ENCODE measurements around the gene C14orf132. TPM values are rescaled to one million over a fixed set of nuclear protein-coding genes. Genes with fewer than 3 reads are reported as not detected.

C14orf132 gene
- total and polyA plus RNA-seq, 10 of the 15 experiments (the other 5 are each of a cell fraction or from before 2014, with no cell fraction given): under 0.01 to 1.2 (median 0.03) TPM; not detected in 2

GRCh38 chr14:96120392-96120791, 81.2 kb downstream of the C14orf132 start:
- DNase-seq (ENCODE audit: low read depth, low spot score): no peak
- in situ Hi-C loops (cut with MboI): no loop called here
- no peaks in the 10 kb centered on the region for H3K27me3 ChIP-seq (replicated peaks in 1 of 2; ENCODE audit: control insufficient read depth in 2 of 2, insufficient read depth in 2 of 2, low read length in 1 of 2)
- no peaks in the 10 kb centered on the region for H3K36me3 ChIP-seq (ENCODE audit: control insufficient read depth in 2 of 2, insufficient read depth in 2 of 2, low read length in 1 of 2)
- H4K20me1 ChIP-seq (ENCODE audit: control insufficient read depth, insufficient read depth): no peaks in the 10 kb centered on the region
- no TSS peak for BruUV-seq (replicated peaks)
- no peak for FAIRE-seq
- ATAC-seq: no peak
- no peak overlapping the region for H2AFZ ChIP-seq (ENCODE audit: control insufficient read depth, low read depth, low read length)
- no peak overlapping the region for H3K9ac ChIP-seq (ENCODE audit: control insufficient read depth, insufficient read depth, low read length)
- no peak overlapping the region for H3K4me2 ChIP-seq (ENCODE audit: control insufficient read depth, insufficient read depth)
- no peaks in the 10 kb centered on the region for H3K4me1 ChIP-seq (ENCODE audit: control insufficient read depth, insufficient read depth, low read length)
- intact Hi-C loops (cut with micrococcal nuclease; ENCODE audit: unreplicated experiment): no loop called here
- H3K79me2 ChIP-seq (ENCODE audit: control insufficient read depth, insufficient read depth, low read length): no peaks in the 10 kb centered on the region
- RAD21 ChIA-PET (ENCODE audit: unreplicated experiment): no interaction called here
- 72% methylated on average over 3 of the region's 3 CpGs for WGBS (ENCODE audit: insufficient coverage, insufficient replicate concordance, low lambda C conversion rate, missing lambda C conversion rate)
- H3K27ac ChIP-seq (ENCODE audit: control insufficient read depth, insufficient read depth): no peak overlapping the region
- POLR2A ChIA-PET: no interaction called here
- CTCF ChIA-PET: interaction anchor here (0.9 to 1.3 kb wide), 2 partner anchors 9 to 31 kb away, joined by 3 read pairs; no protein-coding TSS in a partner anchor
- no peaks in the 10 kb centered on the region; the same call in 2 of the 3 replicates for H3K9me3 ChIP-seq (replicated peaks; ENCODE audit: control insufficient read depth, insufficient read depth, low read length)
- no peak for TF ChIP-seq NFYA (IDR thresholded peaks at IDR 0.05; ENCODE audit: borderline replicate concordance, low read depth, low read length)
- no peak overlapping the region for H3K4me3 ChIP-seq
- SMC1A ChIA-PET (ENCODE audit: uncharacterized antibody, unreplicated experiment): interaction anchor here (1.1 kb wide), 1 partner anchor 8 kb away, joined by 5 read pairs; no protein-coding TSS in a partner anchor

GRCh38 chr14:96120941-96121340, 81.8 kb downstream of the C14orf132 start:
- Histone ChIP-seq H3K4me3 (no peak overlapping the region), H3K27me3 (replicated peaks in 1 of 2; ENCODE audit: control insufficient read depth in 2 of 2, insufficient read depth in 2 of 2, low read length in 1 of 2) (no peaks in the 10 kb centered on the region), H3K79me2 (ENCODE audit: control insufficient read depth, insufficient read depth, low read length) (no peaks in the 10 kb centered on the region), H2AFZ (ENCODE audit: control insufficient read depth, low read depth, low read length) (no peak overlapping the region), H4K20me1 (ENCODE audit: control insufficient read depth, insufficient read depth) (no peaks in the 10 kb centered on the region), H3K4me2 (ENCODE audit: control insufficient read depth, insufficient read depth) (no peak overlapping the region), H3K27ac (ENCODE audit: control insufficient read depth, insufficient read depth) (no peak overlapping the region), H3K36me3 (ENCODE audit: control insufficient read depth in 2 of 2, insufficient read depth in 2 of 2, low read length in 1 of 2) (no peaks in the 10 kb centered on the region), H3K9me3 (replicated peaks; ENCODE audit: control insufficient read depth, insufficient read depth, low read length) (no peaks in the 10 kb centered on the region; the same call in 2 of the 3 replicates), H3K4me1 (ENCODE audit: control insufficient read depth, insufficient read depth, low read length) (no peaks in the 10 kb centered on the region), H3K9ac (ENCODE audit: control insufficient read depth, insufficient read depth, low read length) (no peak overlapping the region)
- in situ Hi-C loops (cut with MboI) (no loop called here), intact Hi-C loops (cut with micrococcal nuclease; ENCODE audit: unreplicated experiment) (no loop called here)
- POLR2A ChIA-PET: no interaction called here
- no peak for DNase-seq (ENCODE audit: low read depth, low spot score)
- RAD21 ChIA-PET (ENCODE audit: unreplicated experiment): no interaction called here
- no peak for FAIRE-seq
- CTCF ChIA-PET: interaction anchor here (0.9 kb wide), 1 partner anchor 31 kb away, joined by 3 read pairs; no protein-coding TSS in a partner anchor
- 72% methylated on average over 4 of the region's 4 CpGs for WGBS (ENCODE audit: insufficient coverage, insufficient replicate concordance, low lambda C conversion rate, missing lambda C conversion rate)
- ATAC-seq: no peak
- SMC1A ChIA-PET (ENCODE audit: uncharacterized antibody, unreplicated experiment): no interaction called here
- no peak for TF ChIP-seq SRF (IDR thresholded peaks at IDR 0.05; ENCODE audit: low read depth in 2 of 2, low read length in 2 of 2)
- no peak for TF ChIP-seq JUND (IDR thresholded peaks at IDR 0.05; ENCODE audit: low read depth, low read length)
- TF ChIP-seq MTA3 (IDR thresholded peaks at IDR 0.05; ENCODE audit: borderline replicate concordance, low read length): no peak
- no TSS peak for BruUV-seq (replicated peaks)
